HEK293 (cell line): ENCODE measurements around the gene CARD14.

Source experiments
- HIC1 ChIP-seq: fragments of 450-650 bp; formaldehyde crosslinking; IDR thresholded peaks from 2 replicates; pipeline ENCODE4 v1.5.1; 2016; ENCODE audit warnings: missing biosample characterization, missing genetic modification characterization
- ZBTB20 ChIP-seq: fragments of 450-650 bp; formaldehyde crosslinking; IDR thresholded peaks from 2 replicates; pipeline ENCODE4 v1.5.1; 2016; ENCODE audit warnings: missing biosample characterization, missing genetic modification characterization
- ZNF24 ChIP-seq: fragments of 450-650 bp; formaldehyde crosslinking; IDR thresholded peaks from 2 replicates; pipeline ENCODE4 v1.5.1; 2016; ENCODE audit warnings: missing biosample characterization, missing genetic modification characterization
- ZNF660 ChIP-seq: fragments of 450-650 bp; IDR thresholded peaks from 2 replicates; pipeline ENCODE4 v1.5.1; 2018; ENCODE audit warnings: missing biosample characterization, mild to moderate bottlenecking, missing genetic modification characterization
- TF ChIP-seq, protein P1 (sequence below): fragments of 450-650 bp; formaldehyde crosslinking; IDR thresholded peaks from 2 replicates; pipeline ENCODE4 v1.5.1; 2016; ENCODE audit warnings: missing biosample characterization, missing genetic modification characterization

DNA sequence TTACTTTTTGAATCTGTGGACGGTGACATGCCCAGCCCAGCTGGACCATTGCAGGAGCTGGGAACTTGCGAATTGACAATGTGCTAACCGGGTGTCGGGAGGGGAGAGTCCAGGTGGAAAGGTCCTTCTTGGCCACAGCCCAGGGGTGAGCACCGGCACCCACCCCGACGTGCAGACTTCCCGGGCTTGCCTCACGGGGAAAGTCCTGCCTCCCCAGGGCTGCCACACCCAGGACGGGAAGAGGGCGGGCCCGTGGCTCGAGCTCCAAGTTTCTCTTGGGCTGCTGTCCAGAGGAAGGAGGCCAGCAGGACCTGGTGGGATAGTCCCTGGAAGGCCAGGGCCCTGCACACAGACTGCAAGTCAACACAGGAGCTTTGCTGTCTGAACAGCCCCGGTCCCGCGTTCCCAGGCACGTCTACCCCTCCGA, 17.7 kb downstream of the CARD14 start:
- TF ChIP-seq, protein P1, sequence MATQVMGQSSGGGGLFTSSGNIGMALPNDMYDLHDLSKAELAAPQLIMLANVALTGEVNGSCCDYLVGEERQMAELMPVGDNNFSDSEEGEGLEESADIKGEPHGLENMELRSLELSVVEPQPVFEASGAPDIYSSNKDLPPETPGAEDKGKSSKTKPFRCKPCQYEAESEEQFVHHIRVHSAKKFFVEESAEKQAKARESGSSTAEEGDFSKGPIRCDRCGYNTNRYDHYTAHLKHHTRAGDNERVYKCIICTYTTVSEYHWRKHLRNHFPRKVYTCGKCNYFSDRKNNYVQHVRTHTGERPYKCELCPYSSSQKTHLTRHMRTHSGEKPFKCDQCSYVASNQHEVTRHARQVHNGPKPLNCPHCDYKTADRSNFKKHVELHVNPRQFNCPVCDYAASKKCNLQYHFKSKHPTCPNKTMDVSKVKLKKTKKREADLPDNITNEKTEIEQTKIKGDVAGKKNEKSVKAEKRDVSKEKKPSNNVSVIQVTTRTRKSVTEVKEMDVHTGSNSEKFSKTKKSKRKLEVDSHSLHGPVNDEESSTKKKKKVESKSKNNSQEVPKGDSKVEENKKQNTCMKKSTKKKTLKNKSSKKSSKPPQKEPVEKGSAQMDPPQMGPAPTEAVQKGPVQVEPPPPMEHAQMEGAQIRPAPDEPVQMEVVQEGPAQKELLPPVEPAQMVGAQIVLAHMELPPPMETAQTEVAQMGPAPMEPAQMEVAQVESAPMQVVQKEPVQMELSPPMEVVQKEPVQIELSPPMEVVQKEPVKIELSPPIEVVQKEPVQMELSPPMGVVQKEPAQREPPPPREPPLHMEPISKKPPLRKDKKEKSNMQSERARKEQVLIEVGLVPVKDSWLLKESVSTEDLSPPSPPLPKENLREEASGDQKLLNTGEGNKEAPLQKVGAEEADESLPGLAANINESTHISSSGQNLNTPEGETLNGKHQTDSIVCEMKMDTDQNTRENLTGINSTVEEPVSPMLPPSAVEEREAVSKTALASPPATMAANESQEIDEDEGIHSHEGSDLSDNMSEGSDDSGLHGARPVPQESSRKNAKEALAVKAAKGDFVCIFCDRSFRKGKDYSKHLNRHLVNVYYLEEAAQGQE (tag by site-specific recombination), result no peak
- TF ChIP-seq ZNF660 (tag by site-specific recombination) (no peak), ZBTB20 (tag by site-specific recombination) (no peak), ZNF24 (tag by site-specific recombination) (no peak), HIC1 (no peak)
